BE2C (cell line): ENCODE measurements around the gene PDK2.

ENCODE experiments used
- DNase-seq: peaks from one replicate; pipeline ENCODE4 v3.0.0-alpha.2; 2020
- H3K27me3 ChIP-seq: fragments of 250-450 bp; sonication (Bioruptor Pico); 2 replicates; pipeline ENCODE4 v1.5.1; 2020; ENCODE audit warnings: mild to moderate bottlenecking
- H3K36me3 ChIP-seq: fragments of 250-450 bp; sonication (Bioruptor Pico); 2 replicates; pipeline ENCODE4 v1.5.1; 2020; ENCODE audit warnings: mild to moderate bottlenecking
- H3K4me1 ChIP-seq: fragments of 250-450 bp; sonication (Bioruptor Pico); 2 replicates; pipeline ENCODE4 v1.5.1; 2020
- H3K4me3 ChIP-seq: 2 replicates; pipeline ENCODE4 v1.5.1; 2011; ENCODE audit warnings: low read depth, low read length
- H3K9me3 ChIP-seq: fragments of 250-450 bp; sonication (Bioruptor Pico); 2 replicates; pipeline ENCODE4 v1.5.1; 2020
- CTCF ChIP-seq: IDR thresholded peaks from 2 replicates; pipeline ENCODE4 v1.5.1; 2012; ENCODE audit warnings: mild to moderate bottlenecking, low read depth, low read length

PDK2 gene

DNA sequence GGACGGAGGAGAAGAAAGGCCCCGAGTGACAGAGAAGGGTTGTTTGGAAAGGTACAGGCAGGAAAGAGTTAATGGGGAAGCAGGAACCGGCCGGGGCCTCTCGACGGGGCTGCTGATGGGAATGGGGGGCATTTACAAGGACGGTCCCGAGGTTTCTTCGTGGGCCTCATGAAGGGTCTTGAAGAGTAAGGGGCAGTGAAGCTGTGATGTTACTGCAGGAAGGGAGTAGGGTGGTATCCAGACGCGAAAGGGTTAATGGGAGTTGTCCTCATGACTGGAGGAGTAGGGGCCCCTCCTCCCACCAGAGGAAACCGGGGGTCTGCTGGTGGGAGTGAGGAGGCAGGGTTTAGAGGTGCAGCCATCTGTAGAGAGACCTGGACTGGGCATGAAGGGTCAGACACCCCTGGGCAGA is 481 bp downstream of the PDK2 start:
- H3K27me3 ChIP-seq = no peaks in the 10 kb centered on the region
- no peaks in the 10 kb centered on the region for H3K36me3 ChIP-seq
- DNase-seq = no peak
- TF ChIP-seq CTCF = no peak
- no peaks in the 10 kb centered on the region for H3K4me1 ChIP-seq
- H3K9me3 ChIP-seq = no peaks in the 10 kb centered on the region
- peak overlapping the region; percentile 68 for H3K4me3 ChIP-seq

DNA sequence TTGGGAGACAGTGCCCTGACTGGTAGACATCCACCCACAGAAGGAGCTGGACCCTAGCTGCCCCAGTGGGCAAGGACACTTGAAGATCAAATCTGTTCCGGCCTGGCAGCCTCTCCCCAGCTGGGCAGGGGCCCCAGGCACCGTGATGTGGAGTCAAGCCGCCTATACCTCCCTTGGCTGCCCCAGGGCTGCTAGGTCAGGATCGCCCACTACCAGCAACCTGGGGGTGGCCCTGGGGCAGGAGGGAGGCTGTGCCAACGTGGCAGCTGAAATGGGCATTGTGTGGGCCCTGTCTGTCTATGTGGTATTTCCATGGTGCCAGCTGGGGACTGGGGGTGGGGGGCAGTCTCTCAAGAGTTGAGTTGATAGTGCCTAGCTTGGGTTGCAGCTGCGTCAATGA is 941 bp downstream of the PDK2 start:
- H3K4me1 ChIP-seq = no peaks in the 10 kb centered on the region
- no peaks in the 10 kb centered on the region for H3K9me3 ChIP-seq
- no peak for TF ChIP-seq CTCF
- H3K36me3 ChIP-seq = no peaks in the 10 kb centered on the region
- no peak for DNase-seq
- peak overlapping the region; percentile 68 for H3K4me3 ChIP-seq
- no peaks in the 10 kb centered on the region for H3K27me3 ChIP-seq

GRCh38 chr17:50096758-50097157 is 1.6 kb downstream of the PDK2 start:
- no peak for TF ChIP-seq CTCF
- Histone ChIP-seq H3K9me3 (no peaks in the 10 kb centered on the region), H3K4me1 (peaks cover 2% of the 10 kb centered on the region), H3K27me3 (no peaks in the 10 kb centered on the region), H3K36me3 (no peaks in the 10 kb centered on the region), H3K4me3 (no peak overlapping the region)
- no peak for DNase-seq

- Histone ChIP-seq H3K4me3 (no peak overlapping the region), H3K36me3 (no peaks in the 10 kb centered on the region), H3K4me1 (peaks cover 6% of the 10 kb centered on the region), H3K27me3 (no peaks in the 10 kb centered on the region), H3K9me3 (no peaks in the 10 kb centered on the region)
- TF ChIP-seq CTCF = no peak
- no peak for DNase-seq
Measured at GRCh38 chr17:50097455-50097854, 2.3 kb downstream of the PDK2 start.

- Histone ChIP-seq H3K4me3 (no peak overlapping the region), H3K36me3 (no peaks in the 10 kb centered on the region), H3K4me1 (peaks cover 6% of the 10 kb centered on the region), H3K27me3 (no peaks in the 10 kb centered on the region), H3K9me3 (no peaks in the 10 kb centered on the region)
- no peak for TF ChIP-seq CTCF
- DNase-seq = no peak
Measured at GRCh38 chr17:50097926-50098325, 2.8 kb downstream of the PDK2 start.

GRCh38 chr17:50098583-50098982 is 3.4 kb downstream of the PDK2 start:
- Histone ChIP-seq H3K4me1 (peaks cover 6% of the 10 kb centered on the region), H3K4me3 (no peak overlapping the region), H3K9me3 (no peaks in the 10 kb centered on the region), H3K27me3 (no peaks in the 10 kb centered on the region), H3K36me3 (no peaks in the 10 kb centered on the region)
- TF ChIP-seq CTCF = no peak
- no peak for DNase-seq
